Activated CD4-positive, alpha-beta T cell treated with anti-CD3 and anti-CD28 coated beads, Interleukin-2, amount 50 U/mL, for 4 hours (primary cell): Measurements from ENCODE around the gene BLCAP.
"Not testable (repeated sequence)": the region's sequence is repeated elsewhere in the genome, so short reads cannot be mapped to it uniquely, and the experiment has no call there.

Experiments used
- DNase-seq, 2 experiments: peaks; one replicate each; pipeline ENCODE4 v3.0.0-alpha.2; 2020

Gene BLCAP

DNA sequence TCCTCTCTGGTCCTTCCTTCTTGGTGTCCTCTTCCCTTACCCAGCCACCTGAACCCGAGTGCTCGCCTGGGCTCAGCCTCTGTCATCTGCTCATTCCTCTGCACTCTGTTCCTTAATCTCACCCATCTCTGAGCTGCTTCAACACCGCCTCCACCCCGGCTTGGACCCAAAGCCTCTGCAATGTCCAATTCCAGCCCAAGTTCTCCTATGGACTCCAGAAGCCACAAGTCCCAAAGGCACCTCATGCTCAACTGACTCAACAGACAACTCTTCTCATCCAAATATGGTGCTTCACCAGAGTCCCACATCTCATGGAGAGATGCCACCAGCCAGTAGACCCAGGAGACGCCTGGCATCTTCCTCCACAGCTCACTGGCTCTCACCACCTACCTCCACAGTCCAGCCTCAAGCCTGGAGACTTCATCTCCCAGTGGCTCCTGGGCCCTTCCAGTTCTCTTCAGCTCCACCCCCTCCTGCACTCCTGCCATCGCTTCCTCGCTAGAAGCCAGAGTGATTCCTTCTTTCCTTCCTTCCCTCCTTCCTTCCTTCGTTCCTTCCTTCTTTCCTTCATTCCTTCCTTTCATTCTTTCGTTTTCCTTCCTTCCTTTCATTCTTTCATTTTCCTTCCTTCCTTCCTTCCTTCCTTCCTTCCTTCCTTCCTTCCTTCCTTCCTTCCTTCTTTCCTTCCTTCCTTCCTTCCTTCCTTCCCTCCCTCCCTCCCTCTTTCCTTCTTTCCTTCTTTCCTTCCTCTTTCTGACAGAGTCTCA is 47.6 kb downstream of the BLCAP start:
- no peak for DNase-seq

- DNase-seq, result no peak
Measured at GRCh38 chr20:37479266-37479665, 48.4 kb downstream of the BLCAP start.

- DNase-seq, result no peak
Measured at GRCh38 chr20:37477041-37477440, 50.6 kb downstream of the BLCAP start.

GRCh38 chr20:37475252-37475651 is 52.4 kb downstream of the BLCAP start:
- no peak for DNase-seq

DNA sequence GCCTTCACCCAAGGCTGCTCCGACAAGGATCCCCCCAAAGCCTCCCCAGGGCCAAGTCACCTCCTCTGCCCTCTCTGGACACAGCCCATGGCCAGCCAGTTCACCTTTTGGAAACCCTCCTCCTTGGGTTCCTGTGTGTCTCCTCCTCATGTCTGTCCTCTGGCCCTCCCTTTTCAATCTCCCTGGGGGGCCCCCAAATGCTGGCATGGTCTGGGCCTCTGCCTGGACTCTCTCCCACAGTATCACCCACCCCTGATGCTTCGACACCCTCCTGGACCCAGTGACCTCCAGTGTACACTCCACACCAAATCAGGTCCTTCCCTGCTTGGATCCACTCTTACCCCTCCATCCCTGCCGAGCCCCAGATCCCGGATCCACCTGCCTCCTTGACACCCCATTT is 53.3 kb downstream of the BLCAP start:
- DNase-seq, result no peak

DNA sequence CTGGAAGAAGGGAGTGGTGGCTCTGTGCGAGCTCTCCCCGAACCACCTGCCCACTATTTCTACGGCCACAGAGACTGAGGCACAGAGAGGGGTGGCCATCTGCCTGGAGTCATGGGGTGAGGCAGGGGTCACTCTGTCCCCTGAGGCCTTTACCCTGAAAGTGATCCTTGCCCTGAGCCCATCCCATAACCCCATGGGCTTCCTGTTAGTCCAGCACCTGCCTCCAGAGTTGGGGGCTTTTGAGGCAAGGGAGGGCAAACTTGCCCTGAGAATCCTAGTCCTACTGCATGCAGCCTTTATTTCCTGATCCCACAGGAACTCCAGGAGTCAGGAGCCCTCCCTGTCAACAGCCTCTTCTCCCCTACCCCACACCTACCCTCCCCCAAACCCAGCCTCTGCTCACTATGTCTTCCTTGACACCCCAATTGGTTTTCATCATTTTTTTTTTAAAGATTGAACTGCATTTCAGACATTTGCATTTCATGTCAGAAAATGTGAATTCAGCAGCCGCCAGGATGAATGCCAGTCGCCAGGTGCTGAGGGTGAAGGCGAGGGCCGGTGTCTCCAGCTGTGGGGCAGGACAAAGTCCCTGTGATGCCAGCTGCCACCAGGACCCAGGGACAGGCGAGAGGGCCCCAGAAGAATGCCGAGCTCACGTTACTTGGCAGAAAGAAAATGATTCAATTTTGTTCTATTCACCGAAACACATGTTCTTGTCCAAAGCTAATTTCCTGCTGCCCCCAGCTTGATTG is 54.3 kb downstream of the BLCAP start:
- DNase-seq, result no peak

DNA sequence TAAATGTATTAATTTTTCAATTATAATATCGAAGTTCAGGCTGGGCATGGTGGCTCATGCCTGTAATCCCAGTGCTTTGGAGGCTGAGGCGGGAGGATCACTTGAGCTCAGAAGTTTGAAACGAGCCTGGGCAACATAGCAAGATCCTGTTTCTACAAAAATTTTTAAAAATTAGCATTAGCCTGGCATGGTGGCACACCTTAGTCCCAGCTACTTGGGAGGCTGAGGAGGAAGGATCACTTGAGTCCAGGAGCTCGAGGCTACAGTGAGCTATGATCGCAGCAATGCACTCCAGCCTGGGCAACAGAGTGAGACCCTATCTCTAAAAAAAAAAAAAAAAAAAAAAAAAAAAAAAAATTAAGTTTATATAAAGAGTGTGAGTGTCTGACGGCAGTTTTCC is 55.2 kb downstream of the BLCAP start:
- DNase-seq, result not testable (repeated sequence)

DNA sequence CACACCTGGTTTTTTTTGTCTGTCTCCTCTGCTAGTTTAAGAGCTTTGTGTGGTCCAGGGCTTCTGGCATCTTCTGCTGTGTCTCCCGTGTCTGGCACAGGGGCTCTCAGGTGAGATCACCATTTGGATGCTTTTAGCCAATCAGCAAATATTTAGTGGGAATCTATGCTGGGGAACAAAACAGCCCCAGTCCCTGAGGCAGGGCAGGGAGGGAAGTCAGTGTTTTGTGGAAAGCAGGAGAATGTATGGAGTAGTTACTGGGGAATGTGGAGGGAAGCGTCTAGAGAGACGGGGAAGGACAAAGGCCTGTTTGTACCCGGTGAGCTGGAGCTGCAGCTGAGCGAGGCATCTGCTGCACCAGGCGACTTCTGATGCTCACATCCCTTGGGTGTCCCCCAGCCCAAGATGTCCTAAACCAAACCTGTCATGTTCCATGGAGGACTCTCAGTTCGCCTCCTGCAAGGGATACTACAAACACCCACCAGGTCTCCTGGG is 55.9 kb downstream of the BLCAP start:
- no peak for DNase-seq

DNA sequence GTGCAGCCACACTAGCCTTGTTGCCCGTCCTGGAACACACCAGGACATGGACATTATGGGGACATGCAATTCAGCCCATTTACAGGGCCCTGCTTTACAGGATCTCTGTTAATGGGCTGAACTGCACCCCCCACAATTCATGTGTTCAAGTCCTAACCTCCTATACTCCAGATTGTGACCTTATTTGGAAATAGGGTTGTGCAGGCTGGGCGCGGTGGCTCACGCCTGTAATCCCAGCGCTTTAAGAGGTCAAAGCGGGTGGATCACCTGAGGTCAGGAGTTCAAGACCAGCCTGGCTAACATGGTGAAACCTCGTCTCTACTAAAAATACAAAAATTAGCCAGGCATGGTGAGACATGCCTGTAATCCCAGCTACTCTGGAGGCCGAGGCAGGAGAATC is 57.5 kb downstream of the BLCAP start:
- DNase-seq, result not testable (repeated sequence)

DNA sequence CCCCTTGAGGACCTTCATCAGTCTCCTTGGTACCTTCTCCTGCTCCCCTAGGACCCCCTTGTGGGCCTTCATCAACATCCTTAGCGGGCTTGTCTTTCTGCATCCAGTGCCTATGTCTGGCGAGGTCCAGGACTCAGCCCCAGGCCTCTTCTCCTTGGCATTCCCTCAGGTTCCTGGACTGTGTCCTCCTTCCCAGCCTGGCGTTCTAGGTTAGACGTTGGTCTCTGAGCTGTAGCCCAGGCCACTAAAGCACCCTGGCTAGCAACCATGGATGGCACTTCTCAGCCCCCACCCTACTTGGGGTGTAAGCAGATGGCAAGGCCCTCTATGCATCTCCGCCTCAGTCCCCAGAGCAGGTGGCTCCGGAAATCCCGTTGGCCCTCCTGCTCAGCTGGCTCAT is 58.1 kb downstream of the BLCAP start:
- DNase-seq, result no peak

DNA sequence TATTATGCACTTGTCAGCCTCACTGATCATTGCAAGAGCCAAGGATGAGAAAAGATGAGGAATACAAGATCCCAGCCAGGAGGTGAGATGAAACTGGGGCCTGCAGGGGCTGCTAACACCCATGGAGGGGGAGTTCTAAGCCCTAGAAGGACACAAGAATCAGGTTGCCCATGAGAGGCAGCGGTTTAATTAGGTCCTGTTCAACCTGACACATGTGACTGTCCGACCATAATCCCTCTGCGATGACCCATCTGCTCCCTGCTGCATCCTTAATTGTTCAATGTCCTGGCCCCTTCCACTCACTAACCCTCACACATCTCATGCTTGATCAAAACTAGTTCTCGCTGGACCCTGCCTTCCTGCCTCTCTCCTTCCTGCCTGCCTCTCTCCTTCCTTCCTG is 58.8 kb downstream of the BLCAP start:
- no peak for DNase-seq
